Transverse colon (tissue), 4 donors: ENCODE measurements around the gene SMCP. TPM values are rescaled to one million over a fixed set of nuclear protein-coding genes. Genes with fewer than 3 reads are reported as not detected.

Source experiments
- DNase-seq: peaks from one replicate; pipeline ENCODE4 v3.0.0-alpha.2; 2019
- H3K27ac ChIP-seq, 4 donors: fragments of 200-600 bp; sonication (generic); 2 replicates each; pipeline ENCODE4 v1.5.1; 2016 to 2018; ENCODE audit warnings: inconsistent platforms in 4 of 4
- H3K27me3 ChIP-seq: fragments of 200-600 bp; sonication (generic); 2 replicates; pipeline ENCODE4 v1.5.1; 2017; ENCODE audit warnings: inconsistent platforms
- H3K36me3 ChIP-seq, 4 donors: fragments of 200-600 bp; sonication (generic); 2 replicates each; pipeline ENCODE4 v1.5.1; 2017 to 2019; ENCODE audit warnings: inconsistent platforms in 4 of 4
- H3K4me1 ChIP-seq, 4 donors: fragments of 200-600 bp; sonication (generic); 2 replicates each; pipeline ENCODE4 v1.5.1; 2017 to 2020; ENCODE audit warnings: inconsistent platforms in 4 of 4
- H3K4me3 ChIP-seq, 4 donors: fragments of 200-600 bp; sonication (generic); 1 replicate in 1 of 4; 2 replicates in 3 of 4; pipeline versions ENCODE4 v1.5.1 to v1.6.1; 2017 to 2019; ENCODE audit warnings: inconsistent platforms in 4 of 4
- H3K9me3 ChIP-seq, 2 donors: fragments of 200-600 bp; sonication (generic); 2 replicates each; pipeline ENCODE4 v1.5.1; 2017 to 2019; ENCODE audit warnings: inconsistent platforms in 2 of 2
- EP300 ChIP-seq: sonication (generic); formaldehyde crosslinking; IDR thresholded peaks from one replicate; pipeline ENCODE4 v1.6.1; 2017; ENCODE audit warnings: antibody characterized with exemption, low read depth
- POLR2A ChIP-seq: fragments of 450-650 bp; IDR thresholded peaks from one replicate; pipeline ENCODE4 v1.6.1; 2016; ENCODE audit warnings: antibody characterized with exemption, mild to moderate bottlenecking, moderate library complexity
- POLR2AphosphoS5 ChIP-seq, 3 donors: sonication (generic); formaldehyde crosslinking; IDR thresholded peaks; one replicate each; pipeline ENCODE4 v1.6.1; 2016; ENCODE audit warnings: antibody characterized with exemption in 3 of 3
- WGBS, 2 donors: methylation state at CpG; one replicate each; pipeline ENCODE4 v1.1.5; 2018; ENCODE audit warnings: low coverage in 1 of 2; 5-methylcytosine and 5-hydroxymethylcytosine counted together
- in situ Hi-C, 4 donors: fragments of 200-750 bp; cut with MboI; loops; one replicate each; pipeline versions ENCODE4 v1.15.0 to v1.15.1; 2017; ENCODE audit warnings: low sequenced_read_pairs in 3 of 4, low pct_ligation_motif_present in 1 of 4, low pct_unique_long_range_greater_than_20kb in 1 of 4
- intact Hi-C: fragments of 100-400 bp; cut with DNase I; formaldehyde crosslinking; loops from one replicate; pipeline ENCODE4 v1.15.1; 2023; ENCODE audit warnings: low total_unique reads
- total RNA-seq, 4 donors: library from RNA; depleted of rRNA; stranded (reverse); fragments of >200 nt; gene quantifications; one replicate each; pipeline ENCODE4 v1.1.0, GENCODE V29; 2016
- TF ChIP-seq, protein P1 (sequence below), 5 experiments: fragments of 200-600 bp in 3 of 5; fragments of 450-650 bp in 2 of 5; sonication (generic) in 3 of 5; IDR thresholded peaks; 1 replicate in 2 of 5; 2 replicates in 3 of 5; pipeline ENCODE4 v1.5.1; 2016 to 2017; ENCODE audit warnings: antibody characterized with exemption in 5 of 5, inconsistent platforms in 3 of 5, mild to moderate bottlenecking in 2 of 5, moderate library complexity in 1 of 5

The SMCP gene
- total RNA-seq, 4 donors from 2014 or later: not detected

DNA sequence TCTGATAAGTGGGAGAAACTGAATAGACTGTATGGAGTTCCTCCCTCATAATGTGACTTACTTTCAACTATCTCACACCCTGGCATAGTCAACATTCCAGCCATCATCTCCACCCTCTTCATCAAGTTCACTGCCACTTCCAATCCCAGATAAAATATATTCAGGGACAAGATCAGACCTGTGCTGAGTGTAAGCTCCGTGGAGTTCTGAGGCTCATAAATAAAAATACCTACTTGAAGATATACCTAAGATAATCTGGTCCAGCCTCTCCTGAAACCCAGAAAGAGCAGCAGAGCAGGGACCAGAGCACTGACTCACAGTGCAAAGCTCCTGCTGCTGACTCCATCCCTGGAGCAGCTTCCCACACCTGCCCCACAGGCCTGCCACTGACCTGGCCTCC is 20.1 kb upstream of the SMCP start:
- TF ChIP-seq POLR2AphosphoS5 (IDR thresholded peaks at IDR 0.05) (no peak), POLR2A (no peak)
- Histone ChIP-seq H3K27me3 (no peaks in the 10 kb centered on the region), H3K36me3 (no peaks in the 10 kb centered on the region), H3K27ac (no peak overlapping the region), H3K4me1 (no peaks in the 10 kb centered on the region), H3K9me3 (no peaks in the 10 kb centered on the region), H3K4me3 (no peak overlapping the region)
- intact Hi-C loops: no loop called here
- DNase-seq: no peak
- in situ Hi-C loops: loop anchor here in 1 of 4 donors (25.0 kb wide), 1 partner anchor 354 kb away; the partner anchor contains the start of genes LELP1 and PRR9
- 73% methylated on average over 1 of the region's 1 CpG; no CpG with 5 or more reads in 1 of the 2 donors for WGBS, 2 donors

DNA sequence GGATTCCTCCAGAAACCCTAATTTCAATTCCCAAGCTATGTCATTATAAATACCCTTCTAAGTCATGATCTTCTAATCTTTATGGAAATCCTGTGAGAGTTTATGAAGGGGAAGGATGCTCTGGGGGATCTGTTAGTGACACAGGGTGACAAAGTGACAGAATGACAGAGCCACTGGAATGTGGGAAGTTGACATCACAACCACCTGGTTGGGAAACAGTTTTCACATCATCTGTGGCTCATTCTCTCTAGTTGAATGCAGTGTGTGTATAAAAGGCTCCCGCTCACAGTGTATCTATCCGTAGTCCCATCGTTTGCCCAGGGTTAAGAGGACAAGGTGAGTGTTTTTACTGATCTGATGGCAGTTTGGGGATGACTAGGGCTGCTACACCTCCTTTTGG is 18.4 kb upstream of the SMCP start, which contains the start of gene LCE7A:
TSS of gene LCE7A (plus strand) at position 301 of the 400 bp plus-strand sequence. CDS start 702 bp downstream, outside the sequence.
- intact Hi-C loops: no loop called here
- Histone ChIP-seq H3K27ac (no peak within 1 kb of the TSS), H3K36me3 (no peaks in the 10 kb centered on the region), H3K4me1 (no peaks in the 10 kb centered on the region), H3K27me3 (no peaks in the 10 kb centered on the region), H3K4me3 (no peak within 1 kb of the TSS), H3K9me3 (no peaks in the 10 kb centered on the region)
- in situ Hi-C loops: loop anchor here in 1 of 4 donors (25.0 kb wide), 1 partner anchor 353 kb away; the partner anchor contains the start of genes LELP1 and PRR9
- TF ChIP-seq, protein P1, sequence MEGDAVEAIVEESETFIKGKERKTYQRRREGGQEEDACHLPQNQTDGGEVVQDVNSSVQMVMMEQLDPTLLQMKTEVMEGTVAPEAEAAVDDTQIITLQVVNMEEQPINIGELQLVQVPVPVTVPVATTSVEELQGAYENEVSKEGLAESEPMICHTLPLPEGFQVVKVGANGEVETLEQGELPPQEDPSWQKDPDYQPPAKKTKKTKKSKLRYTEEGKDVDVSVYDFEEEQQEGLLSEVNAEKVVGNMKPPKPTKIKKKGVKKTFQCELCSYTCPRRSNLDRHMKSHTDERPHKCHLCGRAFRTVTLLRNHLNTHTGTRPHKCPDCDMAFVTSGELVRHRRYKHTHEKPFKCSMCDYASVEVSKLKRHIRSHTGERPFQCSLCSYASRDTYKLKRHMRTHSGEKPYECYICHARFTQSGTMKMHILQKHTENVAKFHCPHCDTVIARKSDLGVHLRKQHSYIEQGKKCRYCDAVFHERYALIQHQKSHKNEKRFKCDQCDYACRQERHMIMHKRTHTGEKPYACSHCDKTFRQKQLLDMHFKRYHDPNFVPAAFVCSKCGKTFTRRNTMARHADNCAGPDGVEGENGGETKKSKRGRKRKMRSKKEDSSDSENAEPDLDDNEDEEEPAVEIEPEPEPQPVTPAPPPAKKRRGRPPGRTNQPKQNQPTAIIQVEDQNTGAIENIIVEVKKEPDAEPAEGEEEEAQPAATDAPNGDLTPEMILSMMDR (IDR thresholded peaks at IDR 0.05): no peak
- no peak for TF ChIP-seq EP300
- no peak for TF ChIP-seq POLR2AphosphoS5 (IDR thresholded peaks at IDR 0.05)
- no peak for TF ChIP-seq POLR2A
- WGBS, 2 donors: 90 to 94% methylated on average over 3 of the region's 3 CpGs
- no peak for DNase-seq

DNA sequence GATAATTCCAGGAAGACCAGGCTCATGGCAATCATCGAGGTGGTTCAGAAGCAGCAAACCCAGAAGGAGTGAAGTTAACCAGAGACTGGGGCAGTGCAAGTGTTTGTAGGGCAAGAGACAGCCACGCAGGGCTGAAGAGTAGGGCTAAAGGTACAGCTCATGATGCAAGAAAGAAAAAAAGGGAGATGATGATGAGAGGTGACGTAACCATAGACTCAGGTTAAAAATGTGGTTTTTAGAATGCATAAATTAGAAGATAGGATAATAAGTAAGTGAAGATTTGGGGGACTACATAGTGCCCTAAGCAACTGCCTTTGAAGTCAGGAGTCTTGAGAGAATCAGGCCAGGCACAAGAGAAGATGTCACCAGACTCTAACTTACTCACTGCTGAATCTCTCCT is 18.0 kb upstream of the SMCP start:
- 67 to 75% methylated on average over 3 of the region's 3 CpGs for WGBS, 2 donors
- H3K27ac ChIP-seq: no peak overlapping the region
- H3K27me3 ChIP-seq: no peaks in the 10 kb centered on the region
- no peaks in the 10 kb centered on the region for H3K9me3 ChIP-seq
- TF ChIP-seq, protein P1 (IDR thresholded peaks at IDR 0.05): no peak
- H3K4me1 ChIP-seq: no peaks in the 10 kb centered on the region
- no peaks in the 10 kb centered on the region for H3K36me3 ChIP-seq
- no peak overlapping the region for H3K4me3 ChIP-seq
- in situ Hi-C loops: loop anchor here in 1 of 4 donors (25.0 kb wide), 1 partner anchor 352 kb away; the partner anchor contains the start of genes LELP1 and PRR9
- no peak for DNase-seq
- intact Hi-C loops: no loop called here

DNA sequence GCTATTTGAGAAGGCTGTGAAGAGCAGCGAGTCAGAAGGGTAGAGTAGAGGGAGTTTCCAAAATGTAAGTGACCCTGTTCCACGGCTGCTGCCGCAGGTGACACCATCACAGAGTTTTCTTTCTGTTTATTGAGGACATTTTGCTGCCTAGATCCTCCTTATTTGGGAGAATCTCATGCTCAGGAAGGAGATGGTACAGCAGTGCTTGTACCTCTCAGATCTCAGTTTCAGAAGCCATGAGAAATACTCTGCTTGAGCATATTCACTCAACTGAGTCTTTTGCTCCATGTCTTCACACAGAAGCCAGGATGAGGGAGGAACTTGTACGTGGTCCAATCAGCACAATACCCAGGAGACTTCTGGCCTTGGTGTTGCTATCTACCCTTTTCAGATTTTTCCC is 16.7 kb upstream of the SMCP start:
- no peak for DNase-seq
- TF ChIP-seq POLR2AphosphoS5 (IDR thresholded peaks at IDR 0.05): no peak
- TF ChIP-seq, protein P1 (IDR thresholded peaks at IDR 0.05): no peak
- no peak for TF ChIP-seq EP300
- TF ChIP-seq POLR2A: no peak
- in situ Hi-C loops: loop anchor here in 1 of 4 donors (25.0 kb wide), 1 partner anchor 351 kb away; the partner anchor contains the start of genes LELP1 and PRR9
- H3K27ac ChIP-seq: no peak overlapping the region
- no peaks in the 10 kb centered on the region for H3K9me3 ChIP-seq
- no peaks in the 10 kb centered on the region for H3K36me3 ChIP-seq
- intact Hi-C loops: no loop called here
- H3K27me3 ChIP-seq: no peaks in the 10 kb centered on the region
- 40 to 70% methylated on average over 1 to 4 of the region's 4 CpGs for WGBS, 2 donors
- H3K4me3 ChIP-seq: no peak overlapping the region
- no peaks in the 10 kb centered on the region for H3K4me1 ChIP-seq

DNA sequence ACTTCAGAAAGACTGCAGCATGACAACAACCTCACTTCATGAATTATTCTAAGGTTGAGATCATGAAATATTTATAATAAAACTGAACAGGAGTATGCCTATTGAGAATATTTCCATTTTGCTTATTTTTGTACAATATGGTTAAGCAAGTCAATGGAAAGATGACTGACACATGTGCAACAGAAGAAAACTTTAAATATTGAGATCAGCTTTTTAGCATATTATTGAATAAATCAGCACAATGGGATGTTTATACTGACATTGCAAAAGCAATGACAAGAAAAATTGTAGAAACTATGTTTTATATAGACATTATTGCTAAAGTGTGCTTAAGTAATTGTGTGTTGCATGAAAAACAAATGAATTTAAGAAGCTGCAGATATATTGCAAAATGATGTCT is 13.7 kb upstream of the SMCP start:
- Histone ChIP-seq H3K36me3 (no peaks in the 10 kb centered on the region), H3K27ac (no peak overlapping the region), H3K4me1 (no peaks in the 10 kb centered on the region), H3K4me3 (no peak overlapping the region), H3K9me3 (no peaks in the 10 kb centered on the region), H3K27me3 (no peaks in the 10 kb centered on the region)
- intact Hi-C loops (no loop called here), in situ Hi-C loops (loop anchor here in 1 of 4 donors (25.0 kb wide), 1 partner anchor 348 kb away; the partner anchor contains the start of genes LELP1 and PRR9)
- DNase-seq: no peak
- TF ChIP-seq, protein P1 (IDR thresholded peaks at IDR 0.05): no peak
- no peak for TF ChIP-seq POLR2A
